Measurements from ENCODE around the gene PIGR. TPM values are rescaled to one million over a fixed set of nuclear protein-coding genes. Genes with fewer than 3 reads are reported as not detected.

The PIGR gene
- polyA plus RNA-seq, 2 of the 4 experiments (the other 2 are of a cell fraction), result 0.01 TPM; not detected in 1

- WGBS (ENCODE audit: missing lambda C conversion rate), result 85% methylated on average over 1 of the region's 1 CpG
Measured at GRCh38 chr1:206883160-206883559, 63.1 kb downstream of the PIGR start.

GRCh38 chr1:206882555-206882954 is 63.7 kb downstream of the PIGR start:
- Histone ChIP-seq H3K27ac (no peak overlapping the region), H3K4me2 (no peak overlapping the region), H3K4me1 (peaks cover 4% of the 10 kb centered on the region; the same call in 2 of the 3 replicates), H3K4me3 (no peak overlapping the region), H3K9me3 (peaks cover 12% of the 10 kb centered on the region)
- DNase-seq (ENCODE audit: low read depth in 1 of 2, low spot score in 1 of 2) (no peak), FAIRE-seq (no peak), ATAC-seq (no peak)
- 15% methylated on average over 3 of the region's 3 CpGs for WGBS (ENCODE audit: missing lambda C conversion rate)
- ChIA-PET CTCF (interaction anchor here (1.1 to 1.4 kb wide), 3 partner anchors 17 to 134 kb away, joined by 3 to 4 read pairs (median 3); partner anchors contain the start of gene IL20), POLR2A (no interaction called here)
- TF ChIP-seq TP53 (CRISPR knock-in tag; IDR thresholded peaks at IDR 0.05) (no peak), CHD2 (IDR thresholded peaks at IDR 0.05; ENCODE audit: low read length, partially characterized antibody) (no peak), RCOR1 (IDR thresholded peaks at IDR 0.05; ENCODE audit: low read depth, low read length) (no peak), EHMT2 (IDR thresholded peaks at IDR 0.05; ENCODE audit: low read depth) (no peak), FOXS1 (CRISPR knock-in tag; IDR thresholded peaks at IDR 0.05) (no peak), HOXB5 (CRISPR knock-in tag; IDR thresholded peaks at IDR 0.05) (no peak)

More at GRCh38 chr1:206883160-206883559, 63.1 kb downstream of the PIGR start:
- TF ChIP-seq KDM1A (IDR thresholded peaks at IDR 0.05; ENCODE audit: low read depth) (no peak), MYC (IDR thresholded peaks at IDR 0.05; ENCODE audit: borderline replicate concordance, low read length) (no peak), PHF8 (IDR thresholded peaks at IDR 0.05; ENCODE audit: borderline replicate concordance, low read depth) (no peak), HMGXB4 (CRISPR knock-in tag; IDR thresholded peaks at IDR 0.05; ENCODE audit: borderline replicate concordance) (no peak), EHF (CRISPR knock-in tag; IDR thresholded peaks at IDR 0.05) (no peak), NR3C1 (IDR thresholded peaks at IDR 0.05) (no peak), KDM5A (IDR thresholded peaks at IDR 0.05) (no peak), ZC3H11A (IDR thresholded peaks at IDR 0.05) (no peak), PBX3 (IDR thresholded peaks at IDR 0.05) (no peak), RCOR1 (IDR thresholded peaks at IDR 0.05; ENCODE audit: low read depth, low read length) (no peak), E2F6 (IDR thresholded peaks at IDR 0.05; ENCODE audit: borderline replicate concordance, low read depth) (no peak), ZNF302 (CRISPR knock-in tag; IDR thresholded peaks at IDR 0.05) (no peak), FOXS1 (CRISPR knock-in tag; IDR thresholded peaks at IDR 0.05) (no peak), CTCF (IDR thresholded peaks at IDR 0.05) (no peak)
- Histone ChIP-seq H3K9me3 (peaks cover 8% of the 10 kb centered on the region), H3K27ac (no peak overlapping the region), H3K4me3 (no peak overlapping the region), H3K4me1 (peaks cover 10% of the 10 kb centered on the region; the same call in 2 of the 3 replicates), H3K4me2 (no peak overlapping the region)
- FAIRE-seq (no peak), DNase-seq (ENCODE audit: low read depth in 1 of 2, low spot score in 1 of 2) (no peak), ATAC-seq (no peak)
- CTCF ChIA-PET, result interaction anchor here (0.7 to 2.9 kb wide), 6 partner anchors 9 to 179 kb away, joined by 3 to 8 read pairs (median 4); partner anchors contain the start of genes IL20 and IL24
- POLR2A ChIA-PET, result no interaction called here
